HL-60 (cell line): ENCODE data around the gene APH1B.

ENCODE experiments used
- CTCF ChIP-seq: IDR thresholded peaks from one replicate; pipeline ENCODE4 v1.5.1; 2011; ENCODE audit warnings: low read length, control low read depth, inconsistent platforms; ENCODE audit not compliant: insufficient read depth
- GABPA ChIP-seq: IDR thresholded peaks from 2 replicates; pipeline ENCODE4 v1.6.1; 2012; ENCODE audit warnings: low read depth
- POLR2AphosphoS5 ChIP-seq: IDR thresholded peaks from 2 replicates; pipeline ENCODE4 v1.6.1; 2012; ENCODE audit warnings: low read depth
- REST ChIP-seq: IDR thresholded peaks from 2 replicates; pipeline ENCODE4 v1.6.1; 2012; ENCODE audit warnings: low read depth; ENCODE audit not compliant: insufficient replicate concordance
- SPI1 ChIP-seq: IDR thresholded peaks from 2 replicates; pipeline ENCODE4 v1.6.1; 2012; ENCODE audit warnings: low read depth, mild to moderate bottlenecking, borderline replicate concordance

GRCh38 chr15:63232943-63233342 is 44.5 kb upstream of the APH1B start:
- TF ChIP-seq CTCF = no peak
- TF ChIP-seq POLR2AphosphoS5 = no peak
- no peak for TF ChIP-seq SPI1
- TF ChIP-seq GABPA = no peak
- no peak for TF ChIP-seq REST
